LHCN-M2 (cell line): Measurements from ENCODE around the gene CARM1. TPM values are rescaled to one million over a fixed set of nuclear protein-coding genes. Genes with fewer than 3 reads are reported as not detected.
A peak's percentile ranks its signal among the peaks of the same experiment; 100 is the strongest.
"Not testable (repeated sequence)": the region's sequence is repeated elsewhere in the genome, so short reads cannot be mapped to it uniquely, and the experiment has no call there.

Experiments used
- DNase-seq: peaks from one replicate; pipeline ENCODE4 v3.0.0-alpha.2; 2012; ENCODE audit warnings: low read depth
- total RNA-seq: library from RNA; depleted of rRNA; stranded (reverse); fragments of >200 nt; gene quantifications from 2 replicates; pipeline ENCODE4 v1.2.3, GENCODE V29; 2014

Gene CARM1
- total RNA-seq, 1 experiment from 2014 or later = 42.1 TPM

GRCh38 chr19:10872546-10873107, 1.3 kb downstream of the CARM1 start:
- DNase-seq = no peak

- no peak for DNase-seq
Observed at GRCh38 chr19:10874024-10874423, 2.7 kb downstream of the CARM1 start.

GRCh38 chr19:10876459-10877240, 5.3 kb downstream of the CARM1 start:
- no peak for DNase-seq

- not testable (repeated sequence) for DNase-seq
Observed at GRCh38 chr19:10877608-10878007, 6.3 kb downstream of the CARM1 start.

- no peak for DNase-seq
Observed at GRCh38 chr19:10878253-10878652, 6.9 kb downstream of the CARM1 start.

- no peak for DNase-seq
Observed at GRCh38 chr19:10881403-10882107, 10.2 kb downstream of the CARM1 start.

GRCh38 chr19:10882108-10882457, 10.7 kb downstream of the CARM1 start:
- DNase-seq = no peak

- peak; percentile 75 for DNase-seq
Observed at GRCh38 chr19:10884274-10884673, 12.9 kb downstream of the CARM1 start.

- DNase-seq = no peak
Observed at GRCh38 chr19:10885201-10886169, 14.1 kb downstream of the CARM1 start.

- no peak for DNase-seq
Observed at GRCh38 chr19:10887616-10888367, 16.4 kb downstream of the CARM1 start.

GRCh38 chr19:10888421-10888866, 17.1 kb downstream of the CARM1 start:
- DNase-seq = no peak

GRCh38 chr19:10889880-10890279, 18.5 kb downstream of the CARM1 start:
- DNase-seq = no peak

- no peak for DNase-seq
Observed at GRCh38 chr19:10891405-10892086, 20.2 kb downstream of the CARM1 start.

GRCh38 chr19:10892256-10892655, 20.9 kb downstream of the CARM1 start:
- peak; percentile 73 for DNase-seq

- DNase-seq = no peak
Observed at GRCh38 chr19:10894911-10895213, 23.5 kb downstream of the CARM1 start.

GRCh38 chr19:10895363-10895762, 24.0 kb downstream of the CARM1 start:
- no peak for DNase-seq

GRCh38 chr19:10895920-10896319, 24.6 kb downstream of the CARM1 start:
- DNase-seq = no peak

- no peak for DNase-seq
Observed at GRCh38 chr19:10896851-10897526, 25.6 kb downstream of the CARM1 start.

GRCh38 chr19:10898633-10899032, 27.3 kb downstream of the CARM1 start:
- no peak for DNase-seq

- no peak for DNase-seq
Observed at GRCh38 chr19:10899151-10899653, 27.8 kb downstream of the CARM1 start.
